Hematopoietic multipotent progenitor cell treated with erythropoietin and hydrocortisone succinate and interleukin-3 and kit ligand, for 6 days (in vitro differentiated cells): ENCODE data around the gene DIRAS1.

Experiments used
- DNase-seq: peaks from one replicate; pipeline ENCODE4 v3.0.0-alpha.2; 2015

The DIRAS1 gene

GRCh38 chr19:2754659-2755447 is 33.7 kb upstream of the DIRAS1 start:
- DNase-seq: no peak

GRCh38 chr19:2751438-2751830 is 30.3 kb upstream of the DIRAS1 start:
- DNase-seq: no peak

- DNase-seq: no peak
These were observed 29.8 kb upstream of the DIRAS1 start for GRCh38 chr19:2750808-2751437.

GRCh38 chr19:2747349-2747748 is 26.2 kb upstream of the DIRAS1 start:
- DNase-seq: no peak

- DNase-seq: no peak
These were observed 22.9 kb upstream of the DIRAS1 start for GRCh38 chr19:2744113-2744512.

- no peak for DNase-seq
These were observed 21.9 kb upstream of the DIRAS1 start for GRCh38 chr19:2743099-2743498.

- DNase-seq: no peak
These were observed 19.1 kb upstream of the DIRAS1 start for GRCh38 chr19:2740314-2740656.

GRCh38 chr19:2739602-2740313 is 18.6 kb upstream of the DIRAS1 start, which contains the start of gene SLC39A3:
TSS of gene SLC39A3 (minus strand) at chr19:2740017. CDS start at chr19:2737257, 2,760 bp downstream.
- DNase-seq: peak; percentile 98

GRCh38 chr19:2736550-2737190 is 15.5 kb upstream of the DIRAS1 start:
- no peak for DNase-seq

GRCh38 chr19:2735374-2735773 is 14.2 kb upstream of the DIRAS1 start:
- DNase-seq: no peak

GRCh38 chr19:2734589-2735288 is 13.6 kb upstream of the DIRAS1 start:
- DNase-seq: no peak

GRCh38 chr19:2733930-2734588 is 12.9 kb upstream of the DIRAS1 start:
- DNase-seq: no peak

GRCh38 chr19:2732883-2733282 is 11.7 kb upstream of the DIRAS1 start:
- no peak for DNase-seq

- DNase-seq: no peak
These were observed 11.1 kb upstream of the DIRAS1 start for GRCh38 chr19:2732157-2732725.

GRCh38 chr19:2731181-2731995 is 10.2 kb upstream of the DIRAS1 start:
- DNase-seq: no peak

GRCh38 chr19:2729943-2730818 is 9.0 kb upstream of the DIRAS1 start:
- DNase-seq: no peak

GRCh38 chr19:2728783-2729387 is 7.7 kb upstream of the DIRAS1 start:
- DNase-seq: no peak

- DNase-seq: no peak
These were observed 6.4 kb upstream of the DIRAS1 start for GRCh38 chr19:2727640-2727944.

GRCh38 chr19:2726904-2727639 is 5.9 kb upstream of the DIRAS1 start:
- DNase-seq: no peak
